HepG2 (cell line): ENCODE results near the gene MICB. TPM values are rescaled to one million over a fixed set of nuclear protein-coding genes. Genes with fewer than 3 reads are reported as not detected.

Experiments
- ARID4A ChIP-seq: sonication (generic); formaldehyde crosslinking; IDR thresholded peaks from 2 replicates; pipeline ENCODE4 v1.5.0; 2020; ENCODE audit warnings: mild to moderate bottlenecking, missing genetic modification reagents, borderline replicate concordance
- GATAD2A ChIP-seq: IDR thresholded peaks from 2 replicates; pipeline ENCODE4 v1.6.1; 2016
- GTF3A ChIP-seq: sonication (generic); formaldehyde crosslinking; conservative IDR thresholded peaks from 2 replicates; pipeline ENCODE4 v1.4.0; 2020; ENCODE audit warnings: mild to moderate bottlenecking, missing genetic modification reagents
- HINFP ChIP-seq: sonication (generic); formaldehyde crosslinking; IDR thresholded peaks from 2 replicates; pipeline ENCODE4 v1.4.0; 2020; ENCODE audit warnings: low read depth, mild to moderate bottlenecking, missing genetic modification reagents
- HMGXB4 ChIP-seq, 2 experiments: sonication (generic) in 1 of 2; formaldehyde crosslinking in 1 of 2; IDR thresholded peaks; 2 replicates each; pipeline versions ENCODE4 v1.4.0 to v1.6.1; 2018 to 2020; ENCODE audit warnings: missing genetic modification reagents in 2 of 2, borderline replicate concordance in 1 of 2, low read depth in 1 of 2, mild to moderate bottlenecking in 1 of 2, missing biosample characterization in 1 of 2
- HNF1B ChIP-seq: sonication (generic); formaldehyde crosslinking; IDR thresholded peaks from 2 replicates; pipeline ENCODE4 v1.5.1; 2020; ENCODE audit warnings: mild to moderate bottlenecking, moderate library complexity, missing genetic modification reagents
- NFYC ChIP-seq: IDR thresholded peaks from 2 replicates; pipeline ENCODE4 v1.6.1; 2016; ENCODE audit warnings: missing genetic modification reagents, missing compliant biosample characterization
- PBX2 ChIP-seq: IDR thresholded peaks from 2 replicates; pipeline ENCODE4 v1.6.1; 2016; ENCODE audit warnings: control low read depth
- RARA ChIP-seq: IDR thresholded peaks from 2 replicates; pipeline ENCODE4 v1.6.1; 2016; ENCODE audit warnings: missing genetic modification reagents, missing compliant biosample characterization
- TRAFD1 ChIP-seq: sonication (generic); formaldehyde crosslinking; IDR thresholded peaks from 2 replicates; pipeline ENCODE4 v1.5.1; 2020; ENCODE audit warnings: missing genetic modification reagents, mild to moderate bottlenecking, borderline replicate concordance
- ZBTB26 ChIP-seq: IDR thresholded peaks from 2 replicates; pipeline ENCODE4 v1.6.1; 2016; ENCODE audit warnings: missing compliant biosample characterization, missing genetic modification reagents, borderline replicate concordance
- ZKSCAN8 ChIP-seq: IDR thresholded peaks from 2 replicates; pipeline ENCODE4 v1.6.1; 2016; ENCODE audit warnings: borderline replicate concordance, missing genetic modification reagents, missing compliant biosample characterization
- ZNF143 ChIP-seq: sonication (generic); formaldehyde crosslinking; IDR thresholded peaks from 2 replicates; pipeline ENCODE4 v1.4.0; 2020; ENCODE audit warnings: missing genetic modification reagents
- polyA plus RNA-seq, 8 experiments: library from polyadenylated mRNA; depleted of rRNA in 3 of 8; stranded (reverse) in 7 of 8; unstranded in 1 of 8; fragments of >200 nt; fragmentation: Illumina TruSeq in 4 of 8; extraction: Trizol in 4 of 8; gene quantifications; 2 replicates each; pipeline versions ENCODE4 v1.2.1 to v1.2.3, GENCODE V29; 2011 to 2016; ENCODE audit warnings: low read depth in 4 of 8, missing spikeins in 1 of 8, mixed read lengths in 1 of 8; ENCODE audit not compliant: insufficient read depth in 1 of 8
- total RNA-seq, 5 experiments: library from RNA; depleted of rRNA; stranded (reverse); fragments of >200 nt; fragmentation: Illumina TruSeq; extraction: Trizol; gene quantifications; 2 replicates each; pipeline ENCODE4 v1.2.3, GENCODE V29; 2016; ENCODE audit warnings: low read depth in 1 of 5

MICB gene
- total and polyA plus RNA-seq, 2 of the 13 experiments (the other 11 are each of a cell fraction or from before 2014, with no cell fraction given), result 12.5 to 12.8 TPM

- TF ChIP-seq ZKSCAN8 (CRISPR knock-in tag), result no peak
- TF ChIP-seq HNF1B (CRISPR knock-in tag), result peak; percentile 71; the same call in 1 of the 2 replicates
- no peak for TF ChIP-seq HINFP (CRISPR knock-in tag)
- TF ChIP-seq RARA, result 0 out of 2 replicates have a peak, but pooled peaks have one; percentile 32
- peak; percentile 11; the same call in 1 of the 2 replicates for TF ChIP-seq NFYC (CRISPR knock-in tag)
- TF ChIP-seq GTF3A, result no peak
- TF ChIP-seq PBX2 (CRISPR knock-in tag), result no peak
- peak; percentile 81; the same call in 1 of the 2 replicates for TF ChIP-seq TRAFD1 (CRISPR knock-in tag)
- peak; percentile 63 for TF ChIP-seq GATAD2A (CRISPR knock-in tag)
- peak; percentile 59; the same call in 1 of the 2 replicates for TF ChIP-seq ZNF143 (CRISPR knock-in tag)
- TF ChIP-seq HMGXB4 (CRISPR knock-in tag; IDR thresholded peaks at IDR 0.05; ENCODE audit: borderline replicate concordance in 1 of 2, low read depth in 1 of 2), result peak; percentile 58 to 92; a peak in 3 of 4 replicates
- 0 out of 2 replicates have a peak, but pooled peaks have one; percentile 41 for TF ChIP-seq ZBTB26 (CRISPR knock-in tag)
- peak; percentile 66; the same call in 1 of the 2 replicates for TF ChIP-seq ARID4A (CRISPR knock-in tag)
Observed at GRCh38 chr6:31546958-31547726, 49.2 kb downstream of the MICB start, which contains the start of gene NFKBIL1 (continued).
